PC-3 (cell line): ENCODE results near the gene CAPN3. TPM values are rescaled to one million over a fixed set of nuclear protein-coding genes. Genes with fewer than 3 reads are reported as not detected.
"Not testable (repeated sequence)": the region's sequence is repeated elsewhere in the genome, so short reads cannot be mapped to it uniquely, and the experiment has no call there.

Experiments used
- ATAC-seq: fragments of 200-7000 bp; cut with Tn5 transposase; 2 replicates; pipeline ENCODE4 v1.9.1; 2020; ENCODE audit warnings: mild to moderate bottlenecking, moderate library complexity
- BruUV-seq: library from RNA; stranded (reverse); fragments of 400-500 nt; replicated peaks from 2 replicates; lab custom pipeline; 2021; lab: Mats Ljungman, UMichigan
- CTCF ChIA-PET: fragments of 300-600 bp; sonication (Branson Sonifier 250); formaldehyde crosslinking; loops from one replicate; lab custom pipeline; 2022; ENCODE audit warnings: antibody characterized with exemption; lab: Charles Lee
- POLR2A ChIA-PET: fragments of 300-600 bp; sonication (Branson Sonifier 250); formaldehyde crosslinking; loops from one replicate; lab custom pipeline; 2022; ENCODE audit warnings: antibody characterized with exemption; ENCODE audit not compliant: unreplicated experiment; lab: Charles Lee
- DNase-seq: peaks from one replicate; pipeline ENCODE4 v3.0.0-alpha.2; 2015
- H2AFZ ChIP-seq: fragments of 300-600 bp; sonication (generic); 2 replicates; pipeline ENCODE4 v1.6.0; 2016; ENCODE audit warnings: antibody characterized with exemption, low read length
- H3F3A ChIP-seq: fragments of 300-600 bp; sonication (generic); one replicate; pipeline ENCODE4 v1.6.0; 2017; ENCODE audit warnings: antibody characterized with exemption, low read length, control low read depth, mild to moderate bottlenecking; ENCODE audit not compliant: unreplicated experiment
- H3K27ac ChIP-seq: fragments of 300-600 bp; sonication (generic); 2 replicates; pipeline ENCODE4 v1.5.1; 2016; ENCODE audit warnings: mild to moderate bottlenecking, low read length
- H3K27me3 ChIP-seq: fragments of 300-600 bp; sonication (generic); 2 replicates; pipeline ENCODE4 v1.6.1; 2016; ENCODE audit warnings: low read length, mixed read lengths
- H3K36me3 ChIP-seq: fragments of 300-600 bp; sonication (generic); 2 replicates; pipeline ENCODE4 v1.6.1; 2016; ENCODE audit warnings: low read depth, mixed run types, low read length, mixed read lengths
- H3K4me1 ChIP-seq: fragments of 300-600 bp; sonication (generic); 2 replicates; pipeline ENCODE4 v1.5.1; 2016; ENCODE audit warnings: low read length; ENCODE audit not compliant: insufficient read depth
- H3K4me2 ChIP-seq: fragments of 300-600 bp; sonication (generic); 2 replicates; pipeline ENCODE4 v1.6.0; 2016; ENCODE audit warnings: low read length
- H3K4me3 ChIP-seq: fragments of 300-600 bp; sonication (generic); 2 replicates; pipeline ENCODE4 v1.5.1; 2016; ENCODE audit warnings: mild to moderate bottlenecking, low read length, mixed read lengths
- H3K79me2 ChIP-seq: fragments of 300-600 bp; sonication (generic); 2 replicates; pipeline ENCODE4 v1.6.1; 2017; ENCODE audit warnings: low read length, mixed read lengths
- H3K9ac ChIP-seq: fragments of 300-600 bp; sonication (generic); 2 replicates; pipeline ENCODE4 v1.6.0; 2016; ENCODE audit warnings: mild to moderate bottlenecking, low read length
- H3K9me2 ChIP-seq: fragments of 300-600 bp; sonication (generic); replicated peaks from 2 replicates; pipeline ENCODE4 v1.6.1; 2016; ENCODE audit warnings: mixed run types, low read length, mixed read lengths
- H3K9me3 ChIP-seq: fragments of 300-600 bp; sonication (generic); 2 replicates; pipeline ENCODE4 v1.6.1; 2016; ENCODE audit warnings: low read length, mixed read lengths
- H4K20me1 ChIP-seq: fragments of 300-600 bp; sonication (generic); 2 replicates; pipeline ENCODE4 v1.6.1; 2016; ENCODE audit warnings: low read length, mixed read lengths
- CTCF ChIP-seq: fragments of 300-600 bp; sonication (generic); conservative IDR thresholded peaks from 2 replicates; pipeline ENCODE4 v1.5.1; 2017; ENCODE audit warnings: antibody characterized with exemption, low read depth, mild to moderate bottlenecking, low read length
- EZH2 ChIP-seq: fragments of 300-600 bp; sonication (generic); IDR thresholded peaks from one replicate; pipeline ENCODE4 v1.6.1; 2017; ENCODE audit warnings: antibody characterized with exemption, mild to moderate bottlenecking, low read length; ENCODE audit not compliant: unreplicated experiment
- EZH2phosphoT487 ChIP-seq: fragments of 300-600 bp; sonication (generic); IDR thresholded peaks from 2 replicates; pipeline ENCODE4 v1.6.1; 2018; ENCODE audit warnings: mild to moderate bottlenecking, antibody characterized with exemption, low read length, borderline replicate concordance
- intact Hi-C: fragments of 100-400 bp; cut with micrococcal nuclease; formaldehyde crosslinking; loops from 2 replicates; pipeline ENCODE4 v1.9.0; 2023
- total RNA-seq: library from RNA; depleted of rRNA; stranded (reverse); fragments of >200 nt; gene quantifications from 2 replicates; pipeline ENCODE4 v1.2.3, GENCODE V29; 2014

CAPN3 gene
- total RNA-seq, 1 experiment from 2014 or later = 0.40 TPM

GRCh38 chr15:42335074-42335473, 24.2 kb upstream of the CAPN3 start:
- intact Hi-C loops = no loop called here
- peaks cover 4% of the 10 kb centered on the region; the same call in 1 of the 2 replicates for H3K9me3 ChIP-seq
- no peaks in the 10 kb centered on the region for H3F3A ChIP-seq
- H2AFZ ChIP-seq = no peak overlapping the region
- H3K27ac ChIP-seq = no peak overlapping the region
- no peaks in the 10 kb centered on the region for H3K9me2 ChIP-seq
- no peaks in the 10 kb centered on the region for H4K20me1 ChIP-seq
- TF ChIP-seq EZH2phosphoT487 = no peak
- no peak for TF ChIP-seq EZH2
- TF ChIP-seq CTCF = no peak
- ChIA-PET POLR2A (interaction anchor here (0.8 kb wide), 1 partner anchor 141 kb away, joined by 4 read pairs; no protein-coding TSS in a partner anchor), CTCF (no interaction called here)
- no peaks in the 10 kb centered on the region for H3K79me2 ChIP-seq
- no peak overlapping the region for H3K4me3 ChIP-seq
- ATAC-seq (no peak), DNase-seq (no peak)
- no peaks in the 10 kb centered on the region for H3K27me3 ChIP-seq
- peaks cover 4% of the 10 kb centered on the region; the same call in 1 of the 2 replicates for H3K36me3 ChIP-seq
- no peaks in the 10 kb centered on the region for H3K4me1 ChIP-seq
- no peak overlapping the region for H3K9ac ChIP-seq
- no peak overlapping the region for H3K4me2 ChIP-seq
- no TSS peak for BruUV-seq

- DNase-seq, BruUV-seq, H3K27me3 ChIP-seq, H3K79me2 ChIP-seq, H4K20me1 ChIP-seq, intact Hi-C loops, H3F3A ChIP-seq, ATAC-seq, H3K9ac ChIP-seq, H3K4me2 ChIP-seq, H3K4me3 ChIP-seq, H3K36me3 ChIP-seq, H3K27ac ChIP-seq, H2AFZ ChIP-seq, H3K4me1 ChIP-seq, H3K9me3 ChIP-seq, H3K9me2 ChIP-seq: not testable (repeated sequence)
- ChIA-PET CTCF (interaction anchor here (0.6 kb wide), 1 partner anchor 41 kb away, joined by 5 read pairs; no protein-coding TSS in a partner anchor), POLR2A (interaction anchor here (0.6 kb wide), 1 partner anchor 265 kb away, joined by 5 read pairs; no protein-coding TSS in a partner anchor)
Measured at GRCh38 chr15:42336650-42337049, 22.7 kb upstream of the CAPN3 start.

GRCh38 chr15:42337104-42337503, 22.2 kb upstream of the CAPN3 start:
- H3K27ac ChIP-seq, H3K4me3 ChIP-seq, H3K27me3 ChIP-seq, H3K79me2 ChIP-seq, ATAC-seq, BruUV-seq, H2AFZ ChIP-seq, H3K4me2 ChIP-seq, H3F3A ChIP-seq, H3K9ac ChIP-seq, intact Hi-C loops, H3K9me2 ChIP-seq, H4K20me1 ChIP-seq, DNase-seq, H3K9me3 ChIP-seq, H3K4me1 ChIP-seq, H3K36me3 ChIP-seq, POLR2A ChIA-PET: not testable (repeated sequence)
- CTCF ChIA-PET = interaction anchor here (0.6 kb wide), 1 partner anchor 40 kb away, joined by 5 read pairs; no protein-coding TSS in a partner anchor

DNA sequence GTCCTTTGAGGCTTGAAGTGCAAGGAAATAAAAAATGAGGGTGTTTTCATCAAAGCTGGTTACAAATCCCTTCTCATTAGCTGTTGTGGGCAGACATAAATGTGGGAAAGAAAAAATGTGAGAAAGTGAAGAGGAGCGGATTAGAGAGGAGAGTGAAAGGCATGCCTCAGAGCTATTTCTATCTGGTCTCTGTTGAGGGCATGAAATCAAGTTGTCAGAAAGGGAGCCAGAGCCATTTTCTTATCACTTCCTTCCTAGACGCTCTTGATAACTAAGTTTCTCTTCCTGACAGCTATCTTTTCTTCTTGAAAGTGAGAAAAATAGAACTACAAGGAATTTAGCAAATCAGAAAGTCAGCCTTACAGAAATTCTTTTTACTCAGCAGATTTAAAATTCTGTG, 20.8 kb upstream of the CAPN3 start:
- POLR2A ChIA-PET = no interaction called here
- no peaks in the 10 kb centered on the region for H3K9me2 ChIP-seq
- H3K9me3 ChIP-seq = peaks cover 4% of the 10 kb centered on the region; the same call in 1 of the 2 replicates
- DNase-seq (no peak), ATAC-seq (no peak)
- H3K79me2 ChIP-seq = no peaks in the 10 kb centered on the region
- no peak overlapping the region for H3K9ac ChIP-seq
- BruUV-seq = no TSS peak
- H3K36me3 ChIP-seq = peaks cover 4% of the 10 kb centered on the region; the same call in 1 of the 2 replicates
- no peaks in the 10 kb centered on the region for H3F3A ChIP-seq
- no peak overlapping the region for H3K4me3 ChIP-seq
- no peak overlapping the region for H2AFZ ChIP-seq
- no peaks in the 10 kb centered on the region for H3K4me1 ChIP-seq
- intact Hi-C loops = no loop called here
- TF ChIP-seq CTCF (no peak), EZH2phosphoT487 (no peak), EZH2 (no peak)
- CTCF ChIA-PET = no interaction called here
- no peaks in the 10 kb centered on the region for H4K20me1 ChIP-seq
- no peak overlapping the region for H3K27ac ChIP-seq
- H3K4me2 ChIP-seq = no peak overlapping the region
- H3K27me3 ChIP-seq = no peaks in the 10 kb centered on the region
